Chondrocyte (in vitro differentiated cells): ENCODE data around the gene FOXO3. TPM values are rescaled to one million over a fixed set of nuclear protein-coding genes. Genes with fewer than 3 reads are reported as not detected.
"Not testable (repeated sequence)": the region's sequence is repeated elsewhere in the genome, so short reads cannot be mapped to it uniquely, and the experiment has no call there.

Experiments
- DNase-seq: peaks from one replicate; pipeline ENCODE4 v3.0.0; 2021; ENCODE audit warnings: mixed read lengths, low spot score
- H3K27ac Mint-ChIP-seq: one replicate; pipeline ENCODE4 v1.8.0; 2021; ENCODE audit warnings: mild to moderate bottlenecking, moderate library complexity, mixed read lengths; ENCODE audit not compliant: unreplicated experiment
- H3K27me3 Mint-ChIP-seq: 2 replicates; pipeline ENCODE4 v1.8.0; 2021; ENCODE audit warnings: low read depth, mixed read lengths
- H3K36me3 Mint-ChIP-seq: 2 replicates; pipeline ENCODE4 v1.8.0; 2021; ENCODE audit warnings: low read depth, mixed read lengths
- H3K4me1 Mint-ChIP-seq: 2 replicates; pipeline ENCODE4 v1.8.0; 2021; ENCODE audit warnings: low read depth, mild to moderate bottlenecking, mixed read lengths
- H3K4me3 Mint-ChIP-seq: one replicate; pipeline ENCODE4 v1.8.0; 2021; ENCODE audit warnings: mild to moderate bottlenecking, moderate library complexity, mixed read lengths; ENCODE audit not compliant: unreplicated experiment
- H3K9me3 Mint-ChIP-seq: 2 replicates; pipeline ENCODE4 v1.8.0; 2021; ENCODE audit warnings: low read depth, mixed read lengths
- total RNA-seq: library from RNA; stranded (reverse); gene quantifications from 3 replicates; pipeline ENCODE4 v1.2.1, GENCODE V29; 2021
- TF ChIP-seq, protein P1 (sequence below): fragments of 200-600 bp; sonication (generic); IDR thresholded peaks from 2 replicates; pipeline ENCODE4 v1.5.0; 2021; ENCODE audit warnings: antibody characterized with exemption, mild to moderate bottlenecking, moderate library complexity

The FOXO3 gene
- total RNA-seq, 1 donor from 2014 or later: 45.0 TPM

DNA sequence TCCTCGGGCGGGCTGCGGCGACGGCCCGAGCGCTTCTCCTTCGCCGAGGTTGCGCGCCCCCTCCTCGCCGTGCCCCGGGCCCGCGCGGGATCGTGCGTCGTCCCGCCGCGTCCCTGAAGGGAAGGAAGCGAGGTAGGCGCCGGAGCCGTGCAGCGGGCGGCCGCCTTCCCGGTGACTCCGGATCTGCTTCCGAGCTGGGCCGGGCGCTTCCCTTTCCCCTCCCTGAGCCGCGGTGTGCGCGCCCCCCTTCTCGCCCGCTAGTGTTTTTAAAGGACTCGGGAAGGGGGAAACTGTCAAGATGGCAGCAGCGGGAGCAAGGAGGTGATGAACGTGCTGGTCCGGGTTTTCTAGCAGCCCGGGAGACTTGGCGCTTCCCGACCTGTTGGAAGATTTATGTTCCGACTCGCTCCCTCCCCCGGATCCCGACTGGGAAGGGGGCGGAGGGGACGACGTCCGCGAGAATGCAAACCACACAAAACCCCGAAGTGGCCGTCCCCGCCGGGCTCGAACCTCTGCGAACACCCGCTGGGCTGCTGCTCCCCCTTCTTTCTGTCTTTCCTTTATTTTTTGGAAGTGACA lies 744 bp upstream of the FOXO3 start:
- H3K27me3 Mint-ChIP-seq: no peaks in the 10 kb centered on the region
- peak overlapping the region; percentile 92 for H3K27ac Mint-ChIP-seq
- peaks cover 1% of the 10 kb centered on the region for H3K36me3 Mint-ChIP-seq
- TF ChIP-seq, protein P1, sequence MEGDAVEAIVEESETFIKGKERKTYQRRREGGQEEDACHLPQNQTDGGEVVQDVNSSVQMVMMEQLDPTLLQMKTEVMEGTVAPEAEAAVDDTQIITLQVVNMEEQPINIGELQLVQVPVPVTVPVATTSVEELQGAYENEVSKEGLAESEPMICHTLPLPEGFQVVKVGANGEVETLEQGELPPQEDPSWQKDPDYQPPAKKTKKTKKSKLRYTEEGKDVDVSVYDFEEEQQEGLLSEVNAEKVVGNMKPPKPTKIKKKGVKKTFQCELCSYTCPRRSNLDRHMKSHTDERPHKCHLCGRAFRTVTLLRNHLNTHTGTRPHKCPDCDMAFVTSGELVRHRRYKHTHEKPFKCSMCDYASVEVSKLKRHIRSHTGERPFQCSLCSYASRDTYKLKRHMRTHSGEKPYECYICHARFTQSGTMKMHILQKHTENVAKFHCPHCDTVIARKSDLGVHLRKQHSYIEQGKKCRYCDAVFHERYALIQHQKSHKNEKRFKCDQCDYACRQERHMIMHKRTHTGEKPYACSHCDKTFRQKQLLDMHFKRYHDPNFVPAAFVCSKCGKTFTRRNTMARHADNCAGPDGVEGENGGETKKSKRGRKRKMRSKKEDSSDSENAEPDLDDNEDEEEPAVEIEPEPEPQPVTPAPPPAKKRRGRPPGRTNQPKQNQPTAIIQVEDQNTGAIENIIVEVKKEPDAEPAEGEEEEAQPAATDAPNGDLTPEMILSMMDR: no peak
- H3K4me3 Mint-ChIP-seq: peak overlapping the region; percentile 82
- H3K4me1 Mint-ChIP-seq: peaks cover 35% of the 10 kb centered on the region
- no peaks in the 10 kb centered on the region for H3K9me3 Mint-ChIP-seq
- no peak for DNase-seq

- not testable (repeated sequence) for H3K9me3 Mint-ChIP-seq
Measured at GRCh38 chr6:108561309-108561647, 561 bp downstream of the FOXO3 start.

GRCh38 chr6:108561742-108562502 lies 1.2 kb downstream of the FOXO3 start:
- Mint-ChIP-seq H3K9me3 (no peaks in the 10 kb centered on the region), H3K27ac (peak overlapping the region; percentile 98), H3K4me1 (peaks cover 52% of the 10 kb centered on the region), H3K4me3 (peak overlapping the region; percentile 98), H3K36me3 (peaks cover 1% of the 10 kb centered on the region), H3K27me3 (no peaks in the 10 kb centered on the region)
- TF ChIP-seq, protein P1: no peak
- no peak for DNase-seq

More at GRCh38 chr6:108561309-108561647, 561 bp downstream of the FOXO3 start:
- not testable (repeated sequence) for H3K27me3 Mint-ChIP-seq, H3K36me3 Mint-ChIP-seq, H3K27ac Mint-ChIP-seq, DNase-seq
- peaks cover 48% of the 10 kb centered on the region for H3K4me1 Mint-ChIP-seq
- H3K4me3 Mint-ChIP-seq: peak overlapping the region; percentile 98

DNA sequence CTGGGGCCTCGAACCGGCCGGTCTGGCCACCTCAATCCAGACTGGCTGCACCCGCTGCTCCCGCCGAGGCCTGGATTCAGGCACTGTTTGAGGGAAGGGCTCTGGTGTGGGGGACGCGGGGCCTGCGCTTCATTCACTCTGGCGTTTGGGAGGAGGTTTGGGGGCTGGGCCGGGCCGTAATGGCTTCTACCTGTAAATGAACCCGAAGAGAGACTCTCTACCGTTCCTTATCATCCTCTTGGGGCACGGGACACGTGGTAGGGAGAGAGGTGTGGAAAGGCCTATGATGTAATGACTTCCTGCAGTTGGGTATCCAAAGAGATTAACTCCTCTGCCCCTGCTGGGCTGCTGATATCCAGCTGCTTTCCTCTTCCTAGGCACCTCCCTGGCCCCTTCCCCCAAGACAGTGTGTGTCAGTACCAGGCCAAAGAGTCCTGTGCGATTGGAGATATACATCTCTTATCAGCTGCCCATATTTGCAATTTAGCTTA lies 1.8 kb downstream of the FOXO3 start:
- Mint-ChIP-seq H3K4me1 (peaks cover 51% of the 10 kb centered on the region), H3K9me3 (no peaks in the 10 kb centered on the region), H3K27ac (peak overlapping the region; percentile 98), H3K36me3 (peaks cover 1% of the 10 kb centered on the region), H3K4me3 (peak overlapping the region; percentile 98), H3K27me3 (no peaks in the 10 kb centered on the region)
- no peak for DNase-seq
- TF ChIP-seq, protein P1: peak; percentile 20

GRCh38 chr6:108563292-108563691 lies 2.6 kb downstream of the FOXO3 start:
- H3K36me3 Mint-ChIP-seq: peaks cover 3% of the 10 kb centered on the region
- no peak for DNase-seq

More at GRCh38 chr6:108563292-108563691, 2.6 kb downstream of the FOXO3 start:
- H3K27ac Mint-ChIP-seq: peak overlapping the region; percentile 98
- peak overlapping the region; percentile 98 for H3K4me3 Mint-ChIP-seq
- H3K9me3 Mint-ChIP-seq: no peaks in the 10 kb centered on the region
- H3K4me1 Mint-ChIP-seq: peaks cover 54% of the 10 kb centered on the region
- TF ChIP-seq, protein P1: no peak
- H3K27me3 Mint-ChIP-seq: no peaks in the 10 kb centered on the region
